ENCODE results near the gene PSMB10. TPM values are rescaled to one million over a fixed set of nuclear protein-coding genes. Genes with fewer than 3 reads are reported as not detected.

Gene PSMB10
- total and polyA plus RNA-seq, 2 of the 4 experiments (the other 2 are of a cell fraction): 28.7 to 36.7 TPM

DNA sequence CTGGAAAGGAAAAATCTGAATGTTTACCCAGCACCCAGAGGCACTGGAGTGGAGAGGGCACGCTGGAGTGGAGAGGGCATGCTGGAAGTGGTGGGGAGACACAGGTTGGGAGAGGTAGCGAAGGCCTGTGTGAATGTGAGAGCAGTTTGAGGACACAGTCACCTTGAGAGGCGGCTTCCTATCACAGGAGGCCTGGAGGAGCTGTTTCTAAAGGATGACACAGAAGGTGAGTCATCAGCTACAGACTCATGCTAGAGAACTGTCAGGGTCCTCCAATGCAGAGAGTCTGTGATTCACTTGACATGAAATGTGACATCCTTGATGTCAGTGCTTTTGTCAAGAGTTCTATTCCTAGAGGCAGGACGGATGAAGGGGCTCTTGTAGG, 18.8 kb downstream of the PSMB10 start:
- H3K9me3 ChIP-seq (ENCODE audit: control insufficient read depth, insufficient read depth, low read length): no peaks in the 10 kb centered on the region
- H3K9ac ChIP-seq (ENCODE audit: low read depth, low read length): no peak overlapping the region
- intact Hi-C loops (cut with micrococcal nuclease): no loop called here
- peak; percentile 93 for DNase-seq
- H3K4me2 ChIP-seq (ENCODE audit: low read depth, low read length): no peak overlapping the region
- TF ChIP-seq CHD1 (IDR thresholded peaks at IDR 0.05; ENCODE audit: low read depth, low read length): no peak
- TF ChIP-seq BHLHE40 (IDR thresholded peaks at IDR 0.05; ENCODE audit: low read depth, low read length): peak; percentile 69; the same call in 1 of the 2 replicates
- TF ChIP-seq RAD21 (IDR thresholded peaks at IDR 0.05; ENCODE audit: low read length): no peak
- TF ChIP-seq, protein P1, sequence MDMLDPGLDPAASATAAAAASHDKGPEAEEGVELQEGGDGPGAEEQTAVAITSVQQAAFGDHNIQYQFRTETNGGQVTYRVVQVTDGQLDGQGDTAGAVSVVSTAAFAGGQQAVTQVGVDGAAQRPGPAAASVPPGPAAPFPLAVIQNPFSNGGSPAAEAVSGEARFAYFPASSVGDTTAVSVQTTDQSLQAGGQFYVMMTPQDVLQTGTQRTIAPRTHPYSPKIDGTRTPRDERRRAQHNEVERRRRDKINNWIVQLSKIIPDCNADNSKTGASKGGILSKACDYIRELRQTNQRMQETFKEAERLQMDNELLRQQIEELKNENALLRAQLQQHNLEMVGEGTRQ (IDR thresholded peaks at IDR 0.05; ENCODE audit: low read depth, low read length): no peak
- no peak for TF ChIP-seq MAZ (IDR thresholded peaks at IDR 0.05; ENCODE audit: borderline replicate concordance, low read depth, low read length)
- no peak for TF ChIP-seq RCOR1 (IDR thresholded peaks at IDR 0.05; ENCODE audit: insufficient replicate concordance, low read length)
- TF ChIP-seq MXI1 (IDR thresholded peaks at IDR 0.05; ENCODE audit: borderline replicate concordance, low read depth, low read length): peak; percentile 63; the same call in 1 of the 2 replicates
- TF ChIP-seq RFX5 (IDR thresholded peaks at IDR 0.05; ENCODE audit: low read depth, low read length): no peak
- no peak for TF ChIP-seq NFE2L2 (IDR thresholded peaks at IDR 0.05; ENCODE audit: low read depth, low read length)
- TF ChIP-seq, protein P2, sequence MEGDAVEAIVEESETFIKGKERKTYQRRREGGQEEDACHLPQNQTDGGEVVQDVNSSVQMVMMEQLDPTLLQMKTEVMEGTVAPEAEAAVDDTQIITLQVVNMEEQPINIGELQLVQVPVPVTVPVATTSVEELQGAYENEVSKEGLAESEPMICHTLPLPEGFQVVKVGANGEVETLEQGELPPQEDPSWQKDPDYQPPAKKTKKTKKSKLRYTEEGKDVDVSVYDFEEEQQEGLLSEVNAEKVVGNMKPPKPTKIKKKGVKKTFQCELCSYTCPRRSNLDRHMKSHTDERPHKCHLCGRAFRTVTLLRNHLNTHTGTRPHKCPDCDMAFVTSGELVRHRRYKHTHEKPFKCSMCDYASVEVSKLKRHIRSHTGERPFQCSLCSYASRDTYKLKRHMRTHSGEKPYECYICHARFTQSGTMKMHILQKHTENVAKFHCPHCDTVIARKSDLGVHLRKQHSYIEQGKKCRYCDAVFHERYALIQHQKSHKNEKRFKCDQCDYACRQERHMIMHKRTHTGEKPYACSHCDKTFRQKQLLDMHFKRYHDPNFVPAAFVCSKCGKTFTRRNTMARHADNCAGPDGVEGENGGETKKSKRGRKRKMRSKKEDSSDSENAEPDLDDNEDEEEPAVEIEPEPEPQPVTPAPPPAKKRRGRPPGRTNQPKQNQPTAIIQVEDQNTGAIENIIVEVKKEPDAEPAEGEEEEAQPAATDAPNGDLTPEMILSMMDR (conservative IDR thresholded peaks at IDR 0.05; ENCODE audit: low read depth, low read length): no peak
- no peak for TF ChIP-seq POLR2A (IDR thresholded peaks at IDR 0.05; ENCODE audit: low read depth, low read length)
- TF ChIP-seq, protein P3, sequence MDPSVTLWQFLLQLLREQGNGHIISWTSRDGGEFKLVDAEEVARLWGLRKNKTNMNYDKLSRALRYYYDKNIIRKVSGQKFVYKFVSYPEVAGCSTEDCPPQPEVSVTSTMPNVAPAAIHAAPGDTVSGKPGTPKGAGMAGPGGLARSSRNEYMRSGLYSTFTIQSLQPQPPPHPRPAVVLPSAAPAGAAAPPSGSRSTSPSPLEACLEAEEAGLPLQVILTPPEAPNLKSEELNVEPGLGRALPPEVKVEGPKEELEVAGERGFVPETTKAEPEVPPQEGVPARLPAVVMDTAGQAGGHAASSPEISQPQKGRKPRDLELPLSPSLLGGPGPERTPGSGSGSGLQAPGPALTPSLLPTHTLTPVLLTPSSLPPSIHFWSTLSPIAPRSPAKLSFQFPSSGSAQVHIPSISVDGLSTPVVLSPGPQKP (IDR thresholded peaks at IDR 0.05; ENCODE audit: borderline replicate concordance, low read depth, low read length): no peak
- no peak for TF ChIP-seq MAFK (IDR thresholded peaks at IDR 0.05; ENCODE audit: low read depth, low read length)
- TF ChIP-seq SMC3 (IDR thresholded peaks at IDR 0.05; ENCODE audit: low read depth, low read length): no peak
- peak; percentile 99 for TF ChIP-seq FOS (IDR thresholded peaks at IDR 0.05; ENCODE audit: low read depth, low read length)
- no peak for TF ChIP-seq CEBPB (IDR thresholded peaks at IDR 0.05; ENCODE audit: low read depth, low read length)
- H3K23ac ChIP-seq (ENCODE audit: low read depth, low read length): no peak overlapping the region
- no peak overlapping the region for H3K4me3 ChIP-seq (ENCODE audit: insufficient read depth, low read depth, low read length)
- H3K14ac ChIP-seq (replicated peaks; ENCODE audit: low read depth, low read length): no peak overlapping the region
- H3K4ac ChIP-seq (ENCODE audit: low read depth, low read length): no peak overlapping the region
- peak; percentile 88 for ATAC-seq (ENCODE audit: low read depth)
- H3K79me1 ChIP-seq (ENCODE audit: low read depth in 1 of 2, low read length in 2 of 2): peaks cover 14 to 74% of the 10 kb centered on the region in 2 experiments
- H4K5ac ChIP-seq (ENCODE audit: low read depth, low read length): no peak overlapping the region
- H4K8ac ChIP-seq (ENCODE audit: low read depth in 2 of 2, low read length in 2 of 2): no peak overlapping the region
- H3K18ac ChIP-seq (ENCODE audit: low read depth, low read length): no peak overlapping the region
- H2BK20ac ChIP-seq (ENCODE audit: low read depth, low read length): no peak overlapping the region
- dilution Hi-C loops (cut with HindIII; ENCODE audit: low sequenced_read_pairs, unreplicated experiment): no loop called here
- peaks cover 11% of the 10 kb centered on the region for H3K36me3 ChIP-seq (ENCODE audit: control insufficient read depth, insufficient read depth, low read length)
- no peak overlapping the region for H3K56ac ChIP-seq (ENCODE audit: extremely low read depth, insufficient read depth, low read length)
- CTCF ChIA-PET: interaction anchor here (0.6 kb wide), 1 partner anchor 18 kb away, joined by 3 read pairs; no protein-coding TSS in a partner anchor
- no peak overlapping the region for H2BK120ac ChIP-seq (ENCODE audit: low read depth, low read length)
- in situ Hi-C loops (cut with MboI; ENCODE audit: low sequenced_read_pairs): no loop called here
- H2AK9ac ChIP-seq (replicated peaks; ENCODE audit: low read depth, low read length, poor library complexity): no peak overlapping the region
- peak overlapping the region; percentile 48 for H2AFZ ChIP-seq (replicated peaks; ENCODE audit: low read length, poor library complexity)
- peaks cover 61% of the 10 kb centered on the region for H4K20me1 ChIP-seq (ENCODE audit: insufficient read depth, low read length)
- no TSS peak for BruUV-seq (replicated peaks)
- no peak overlapping the region for H3K27ac ChIP-seq (ENCODE audit: insufficient read depth, low read length)
- H2BK15ac ChIP-seq (ENCODE audit: low read depth, low read length): no peak overlapping the region
- H3K4me1 ChIP-seq (ENCODE audit: control insufficient read depth, insufficient read depth, low read length): peaks cover 23% of the 10 kb centered on the region
- no peaks in the 10 kb centered on the region for H3K27me3 ChIP-seq (ENCODE audit: control insufficient read depth, insufficient read depth, low read length)
- no peak overlapping the region for H2AK5ac ChIP-seq (ENCODE audit: low read depth, low read length)
- 50% methylated on average over 3 of the region's 4 CpGs; no CpG with 5 or more reads in 1 of the 2 experiments for WGBS, 2 experiments (ENCODE audit: extremely low coverage in 2 of 2, insufficient read length in 1 of 2)
- peak overlapping the region; percentile 66 for H2BK5ac ChIP-seq (ENCODE audit: low read depth, low read length, poor library complexity, severe bottlenecking)
- POLR2A ChIA-PET (ENCODE audit: unreplicated experiment): no interaction called here
- H3K9me1 ChIP-seq (ENCODE audit: insufficient read depth, low read length): peaks cover 34% of the 10 kb centered on the region
- no peak overlapping the region for H4K91ac ChIP-seq (ENCODE audit: insufficient read depth, low read depth, low read length)

Data from IMR-90 (cell line).